HG03521 (cell line): ENCODE measurements around the gene H1-8.

Experiments
- ATAC-seq: cut with Tn5 transposase; IDR thresholded peaks from one replicate; pipeline ENCODE4 v1.9.1; 2021; ENCODE audit warnings: mild to moderate bottlenecking, moderate library complexity; ENCODE audit not compliant: unreplicated experiment

Gene H1-8

GRCh38 chr3:129555153-129555550, 12.2 kb downstream of the H1-8 start:
- ATAC-seq, result no peak

- ATAC-seq, result no peak
Observed at GRCh38 chr3:129555616-129556357, 12.8 kb downstream of the H1-8 start.

GRCh38 chr3:129556358-129556695, 13.4 kb downstream of the H1-8 start:
- no peak for ATAC-seq

- ATAC-seq, result no peak
Observed at GRCh38 chr3:129556890-129557547, 14.0 kb downstream of the H1-8 start.

GRCh38 chr3:129557548-129557894, 14.5 kb downstream of the H1-8 start:
- ATAC-seq, result no peak

- ATAC-seq, result no peak
Observed at GRCh38 chr3:129558081-129558771, 15.3 kb downstream of the H1-8 start.

- no peak for ATAC-seq
Observed at GRCh38 chr3:129558772-129559564, 16.0 kb downstream of the H1-8 start.

- no peak for ATAC-seq
Observed at GRCh38 chr3:129559565-129560079, 16.6 kb downstream of the H1-8 start.

GRCh38 chr3:129560269-129560787, 17.4 kb downstream of the H1-8 start:
- no peak for ATAC-seq

GRCh38 chr3:129560911-129561594, 18.1 kb downstream of the H1-8 start:
- no peak for ATAC-seq

- no peak for ATAC-seq
Observed at GRCh38 chr3:129561619-129562248, 18.8 kb downstream of the H1-8 start.

GRCh38 chr3:129562803-129563202, 19.8 kb downstream of the H1-8 start:
- no peak for ATAC-seq

- ATAC-seq, result no peak
Observed at GRCh38 chr3:129563332-129563731, 20.4 kb downstream of the H1-8 start.

- ATAC-seq, result no peak
Observed at GRCh38 chr3:129563850-129564535, 21.0 kb downstream of the H1-8 start.

GRCh38 chr3:129564981-129565644, 22.1 kb downstream of the H1-8 start:
- ATAC-seq, result no peak

GRCh38 chr3:129565902-129566301, 22.9 kb downstream of the H1-8 start:
- ATAC-seq, result no peak

GRCh38 chr3:129567176-129567705, 24.3 kb downstream of the H1-8 start:
- no peak for ATAC-seq

- no peak for ATAC-seq
Observed at GRCh38 chr3:129567939-129568338, 25.0 kb downstream of the H1-8 start.
